HepG2 (cell line): Measurements from ENCODE around the gene OGG1. TPM values are rescaled to one million over a fixed set of nuclear protein-coding genes. Genes with fewer than 3 reads are reported as not detected.
A peak's percentile ranks its signal among the peaks of the same experiment; 100 is the strongest.

Source experiments
- ATRX ChIP-seq: sonication (generic); formaldehyde crosslinking; IDR thresholded peaks from 2 replicates; pipeline ENCODE4 v1.4.0; 2020; ENCODE audit warnings: missing genetic modification reagents, borderline replicate concordance
- CC2D1A ChIP-seq: sonication (generic); formaldehyde crosslinking; IDR thresholded peaks from 2 replicates; pipeline ENCODE4 v1.8.1; 2023; ENCODE audit warnings: mild to moderate bottlenecking, missing genetic modification reagents
- HNRNPUL1 ChIP-seq: fragments of 200-400 bp; formaldehyde crosslinking; IDR thresholded peaks from 2 replicates; pipeline ENCODE4 v1.6.1; 2017; ENCODE audit warnings: low read depth, mild to moderate bottlenecking, low read length, moderate library complexity
- HOXD1 ChIP-seq: sonication (generic); formaldehyde crosslinking; IDR thresholded peaks from 2 replicates; pipeline ENCODE4 v1.5.0; 2020; ENCODE audit warnings: missing genetic modification reagents
- PHB2 ChIP-seq: fragments of 450-650 bp; IDR thresholded peaks from 2 replicates; pipeline ENCODE4 v1.6.1; 2018; ENCODE audit not compliant: partially characterized antibody
- POGZ ChIP-seq: sonication (generic); formaldehyde crosslinking; IDR thresholded peaks from 2 replicates; pipeline ENCODE4 v1.4.0; 2020; ENCODE audit warnings: mild to moderate bottlenecking, missing genetic modification reagents
- RBFOX2 ChIP-seq: fragments of 200-400 bp; formaldehyde crosslinking; IDR thresholded peaks from 2 replicates; pipeline ENCODE4 v1.6.1; 2017; ENCODE audit warnings: low read depth, mild to moderate bottlenecking, low read length
- TCF12 ChIP-seq, 2 experiments: fragments of 450-650 bp in 1 of 2; sonication (generic) in 1 of 2; formaldehyde crosslinking in 1 of 2; IDR thresholded peaks; 2 replicates each; pipeline versions ENCODE4 v1.6.1 to v1.8.0; 2017 to 2022; ENCODE audit warnings: antibody characterized with exemption in 1 of 2, mild to moderate bottlenecking in 1 of 2, missing genetic modification reagents in 1 of 2, moderate library complexity in 1 of 2
- TCF7 ChIP-seq: sonication (generic); IDR thresholded peaks from 2 replicates; pipeline ENCODE4 v1.6.1; 2016; ENCODE audit warnings: antibody characterized with exemption, low read depth
- ZFP36L2 ChIP-seq: sonication (generic); formaldehyde crosslinking; IDR thresholded peaks from 2 replicates; pipeline ENCODE4 v1.4.0; 2020; ENCODE audit warnings: missing genetic modification reagents
- ZKSCAN8 ChIP-seq: IDR thresholded peaks from 2 replicates; pipeline ENCODE4 v1.6.1; 2016; ENCODE audit warnings: borderline replicate concordance, missing genetic modification reagents, missing compliant biosample characterization
- ZNF329 ChIP-seq: sonication (generic); formaldehyde crosslinking; IDR thresholded peaks from 2 replicates; pipeline ENCODE4 v1.9.0; 2021; ENCODE audit warnings: low read depth, mild to moderate bottlenecking, missing genetic modification reagents
- ZNF547 ChIP-seq: sonication (generic); formaldehyde crosslinking; IDR thresholded peaks from 2 replicates; pipeline ENCODE4 v1.5.1; 2020; ENCODE audit warnings: mild to moderate bottlenecking, missing genetic modification reagents
- ZNF556 ChIP-seq: sonication (generic); formaldehyde crosslinking; IDR thresholded peaks from 2 replicates; pipeline ENCODE4 v1.4.0; 2020; ENCODE audit warnings: mild to moderate bottlenecking, missing genetic modification reagents, borderline replicate concordance
- ZNF557 ChIP-seq: sonication (generic); formaldehyde crosslinking; IDR thresholded peaks from 2 replicates; pipeline ENCODE4 v1.4.0; 2020; ENCODE audit warnings: missing genetic modification reagents
- ZNF614 ChIP-seq: IDR thresholded peaks from 2 replicates; pipeline ENCODE4 v1.6.1; 2018; ENCODE audit warnings: missing biosample characterization, missing genetic modification reagents, inconsistent platforms, borderline replicate concordance
- ZNF788 ChIP-seq: sonication (generic); formaldehyde crosslinking; IDR thresholded peaks from 2 replicates; pipeline ENCODE4 v1.5.0; 2020; ENCODE audit warnings: mild to moderate bottlenecking, missing genetic modification reagents, borderline replicate concordance
- polyA plus RNA-seq, 8 experiments: library from polyadenylated mRNA; depleted of rRNA in 3 of 8; stranded (reverse) in 7 of 8; unstranded in 1 of 8; fragments of >200 nt; fragmentation: Illumina TruSeq in 4 of 8; extraction: Trizol in 4 of 8; gene quantifications; 2 replicates each; pipeline versions ENCODE4 v1.2.1 to v1.2.3, GENCODE V29; 2011 to 2016; ENCODE audit warnings: low read depth in 4 of 8, missing spikeins in 1 of 8, mixed read lengths in 1 of 8; ENCODE audit not compliant: insufficient read depth in 1 of 8
- total RNA-seq, 5 experiments: library from RNA; depleted of rRNA; stranded (reverse); fragments of >200 nt; fragmentation: Illumina TruSeq; extraction: Trizol; gene quantifications; 2 replicates each; pipeline ENCODE4 v1.2.3, GENCODE V29; 2016; ENCODE audit warnings: low read depth in 1 of 5
- TF ChIP-seq, protein P1 (sequence below): IDR thresholded peaks from 2 replicates; pipeline ENCODE4 v1.6.1; 2018; ENCODE audit warnings: missing genetic modification reagents, mild to moderate bottlenecking, missing compliant biosample characterization
- TF ChIP-seq, protein P2 (sequence below), 2 experiments: sonication (generic) in 1 of 2; formaldehyde crosslinking in 1 of 2; IDR thresholded peaks; 2 replicates each; pipeline versions ENCODE4 v1.5.1 to v1.6.1; 2011 to 2020; ENCODE audit warnings: borderline replicate concordance in 1 of 2, low read depth in 1 of 2, low read length in 1 of 2, mild to moderate bottlenecking in 1 of 2, missing genetic modification reagents in 1 of 2, moderate library complexity in 1 of 2
- TF ChIP-seq, protein P3 (sequence below): IDR thresholded peaks from 2 replicates; pipeline ENCODE4 v1.6.1; 2016; ENCODE audit warnings: missing genetic modification reagents, missing compliant biosample characterization
- TF ChIP-seq, protein P4 (sequence below): sonication (generic); formaldehyde crosslinking; IDR thresholded peaks from 2 replicates; pipeline ENCODE4 v1.5.0; 2020; ENCODE audit warnings: missing genetic modification reagents
- TF ChIP-seq, protein P5 (sequence below): sonication (generic); formaldehyde crosslinking; IDR thresholded peaks from 2 replicates; pipeline ENCODE4 v1.8.0; 2022; ENCODE audit warnings: missing genetic modification reagents, low read depth, mild to moderate bottlenecking, borderline replicate concordance

Gene OGG1
- total and polyA plus RNA-seq, 2 of the 13 experiments (the other 11 are each of a cell fraction or from before 2014, with no cell fraction given): 28.7 to 33.2 TPM

DNA sequence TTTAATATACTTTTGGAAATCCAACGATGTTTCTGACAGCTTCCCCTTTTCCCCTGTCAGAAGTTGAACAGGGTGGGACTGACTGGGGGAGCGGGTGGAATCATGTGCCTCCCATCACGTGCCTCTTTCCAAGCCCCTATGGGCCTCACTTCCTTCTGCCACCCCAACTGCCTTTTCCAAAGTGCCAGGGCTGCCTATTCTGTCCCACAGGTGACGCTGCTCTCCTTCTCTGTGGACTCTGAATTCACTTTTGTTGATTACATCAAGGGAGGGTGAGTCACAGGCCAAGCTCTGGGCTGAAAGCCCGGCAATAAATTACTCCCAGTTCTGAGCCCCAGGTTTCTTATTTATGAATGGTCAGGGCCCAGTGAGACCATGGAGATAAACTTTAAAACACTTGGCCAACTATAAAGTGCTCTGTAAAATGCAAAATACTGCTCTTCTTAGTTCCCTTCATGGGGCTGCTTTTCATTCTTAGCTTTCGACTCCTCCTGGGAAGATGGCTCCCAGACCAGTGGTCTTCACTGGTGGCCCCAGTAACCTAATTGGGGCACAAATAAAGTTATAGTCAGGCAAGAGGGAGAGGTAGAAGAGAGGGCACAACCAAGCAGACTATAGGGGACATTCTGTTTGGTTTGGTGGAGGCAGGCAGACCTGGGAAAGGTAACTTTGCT, 33.9 kb upstream of the OGG1 start (continued):
- no peak for TF ChIP-seq PHB2
- TF ChIP-seq ZNF557 (CRISPR knock-in tag): no peak
- no peak for TF ChIP-seq CC2D1A
- no peak for TF ChIP-seq HOXD1 (CRISPR knock-in tag)
- TF ChIP-seq, protein P1, sequence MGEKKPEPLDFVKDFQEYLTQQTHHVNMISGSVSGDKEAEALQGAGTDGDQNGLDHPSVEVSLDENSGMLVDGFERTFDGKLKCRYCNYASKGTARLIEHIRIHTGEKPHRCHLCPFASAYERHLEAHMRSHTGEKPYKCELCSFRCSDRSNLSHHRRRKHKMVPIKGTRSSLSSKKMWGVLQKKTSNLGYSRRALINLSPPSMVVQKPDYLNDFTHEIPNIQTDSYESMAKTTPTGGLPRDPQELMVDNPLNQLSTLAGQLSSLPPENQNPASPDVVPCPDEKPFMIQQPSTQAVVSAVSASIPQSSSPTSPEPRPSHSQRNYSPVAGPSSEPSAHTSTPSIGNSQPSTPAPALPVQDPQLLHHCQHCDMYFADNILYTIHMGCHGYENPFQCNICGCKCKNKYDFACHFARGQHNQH (CRISPR knock-in tag): no peak
- TF ChIP-seq ATRX (CRISPR knock-in tag): no peak
- TF ChIP-seq ZNF329 (CRISPR knock-in tag): no peak
- peak; percentile 80; the same call in 1 of the 2 replicates for TF ChIP-seq ZNF614
- TF ChIP-seq RBFOX2: no peak
- TF ChIP-seq HNRNPUL1: no peak
- TF ChIP-seq TCF7: no peak
- no peak for TF ChIP-seq ZNF547 (CRISPR knock-in tag)
- TF ChIP-seq POGZ: no peak
- TF ChIP-seq ZNF788 (CRISPR knock-in tag): no peak
- TF ChIP-seq, protein P2, sequence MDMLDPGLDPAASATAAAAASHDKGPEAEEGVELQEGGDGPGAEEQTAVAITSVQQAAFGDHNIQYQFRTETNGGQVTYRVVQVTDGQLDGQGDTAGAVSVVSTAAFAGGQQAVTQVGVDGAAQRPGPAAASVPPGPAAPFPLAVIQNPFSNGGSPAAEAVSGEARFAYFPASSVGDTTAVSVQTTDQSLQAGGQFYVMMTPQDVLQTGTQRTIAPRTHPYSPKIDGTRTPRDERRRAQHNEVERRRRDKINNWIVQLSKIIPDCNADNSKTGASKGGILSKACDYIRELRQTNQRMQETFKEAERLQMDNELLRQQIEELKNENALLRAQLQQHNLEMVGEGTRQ (IDR thresholded peaks at IDR 0.05; ENCODE audit: low read depth, low read length): peak; percentile 80
- TF ChIP-seq, protein P2 (CRISPR knock-in tag; IDR thresholded peaks at IDR 0.05; ENCODE audit: borderline replicate concordance): peak; percentile 76; the same call in 1 of the 2 replicates
- TF ChIP-seq, protein P3, sequence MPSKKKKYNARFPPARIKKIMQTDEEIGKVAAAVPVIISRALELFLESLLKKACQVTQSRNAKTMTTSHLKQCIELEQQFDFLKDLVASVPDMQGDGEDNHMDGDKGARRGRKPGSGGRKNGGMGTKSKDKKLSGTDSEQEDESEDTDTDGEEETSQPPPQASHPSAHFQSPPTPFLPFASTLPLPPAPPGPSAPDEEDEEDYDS (CRISPR knock-in tag): peak; percentile 26; the same call in 1 of the 2 replicates
- TF ChIP-seq, protein P4, sequence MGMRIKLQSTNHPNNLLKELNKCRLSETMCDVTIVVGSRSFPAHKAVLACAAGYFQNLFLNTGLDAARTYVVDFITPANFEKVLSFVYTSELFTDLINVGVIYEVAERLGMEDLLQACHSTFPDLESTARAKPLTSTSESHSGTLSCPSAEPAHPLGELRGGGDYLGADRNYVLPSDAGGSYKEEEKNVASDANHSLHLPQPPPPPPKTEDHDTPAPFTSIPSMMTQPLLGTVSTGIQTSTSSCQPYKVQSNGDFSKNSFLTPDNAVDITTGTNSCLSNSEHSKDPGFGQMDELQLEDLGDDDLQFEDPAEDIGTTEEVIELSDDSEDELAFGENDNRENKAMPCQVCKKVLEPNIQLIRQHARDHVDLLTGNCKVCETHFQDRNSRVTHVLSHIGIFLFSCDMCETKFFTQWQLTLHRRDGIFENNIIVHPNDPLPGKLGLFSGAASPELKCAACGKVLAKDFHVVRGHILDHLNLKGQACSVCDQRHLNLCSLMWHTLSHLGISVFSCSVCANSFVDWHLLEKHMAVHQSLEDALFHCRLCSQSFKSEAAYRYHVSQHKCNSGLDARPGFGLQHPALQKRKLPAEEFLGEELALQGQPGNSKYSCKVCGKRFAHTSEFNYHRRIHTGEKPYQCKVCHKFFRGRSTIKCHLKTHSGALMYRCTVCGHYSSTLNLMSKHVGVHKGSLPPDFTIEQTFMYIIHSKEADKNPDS (CRISPR knock-in tag): no peak
- TF ChIP-seq, protein P5, sequence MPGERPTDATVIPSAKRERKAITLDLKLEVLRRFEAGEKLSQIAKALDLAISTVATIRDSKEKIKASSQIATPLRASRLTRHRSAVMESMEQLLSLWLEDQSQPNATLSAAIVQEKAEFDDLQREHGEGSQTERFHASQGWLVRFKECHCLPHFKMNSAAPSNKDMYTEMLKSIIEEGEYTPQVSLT (CRISPR knock-in tag): no peak
- no peak for TF ChIP-seq ZKSCAN8 (CRISPR knock-in tag)
- no peak for TF ChIP-seq TCF12 (IDR thresholded peaks at IDR 0.05)
- TF ChIP-seq TCF12 (CRISPR knock-in tag; IDR thresholded peaks at IDR 0.05): no peak
- no peak for TF ChIP-seq ZNF556 (CRISPR knock-in tag)
- no peak for TF ChIP-seq ZFP36L2 (CRISPR knock-in tag)
